ENCODE measurements around the gene PPP1R3D.

PPP1R3D gene

GRCh38 chr20:59987135-59987534 lies 47.0 kb upstream of the PPP1R3D start:
- TF ChIP-seq ZNF2 (tag by site-specific recombination; IDR thresholded peaks at IDR 0.05) (no peak), ZNF202 (tag by site-specific recombination; IDR thresholded peaks at IDR 0.05; ENCODE audit: borderline replicate concordance) (no peak), ZNF184 (tag by site-specific recombination; IDR thresholded peaks at IDR 0.05) (no peak), ZNF596 (tag by site-specific recombination; IDR thresholded peaks at IDR 0.05) (no peak), KLF8 (tag by site-specific recombination; IDR thresholded peaks at IDR 0.05) (no peak), ZXDB (tag by site-specific recombination; IDR thresholded peaks at IDR 0.05) (no peak), ZBTB21 (tag by site-specific recombination; IDR thresholded peaks at IDR 0.05) (no peak), ZNF776 (tag by site-specific recombination; IDR thresholded peaks at IDR 0.05; ENCODE audit: borderline replicate concordance) (no peak), MZF1 (tag by site-specific recombination; IDR thresholded peaks at IDR 0.05; ENCODE audit: borderline replicate concordance) (no peak)
- TF ChIP-seq, protein P1, sequence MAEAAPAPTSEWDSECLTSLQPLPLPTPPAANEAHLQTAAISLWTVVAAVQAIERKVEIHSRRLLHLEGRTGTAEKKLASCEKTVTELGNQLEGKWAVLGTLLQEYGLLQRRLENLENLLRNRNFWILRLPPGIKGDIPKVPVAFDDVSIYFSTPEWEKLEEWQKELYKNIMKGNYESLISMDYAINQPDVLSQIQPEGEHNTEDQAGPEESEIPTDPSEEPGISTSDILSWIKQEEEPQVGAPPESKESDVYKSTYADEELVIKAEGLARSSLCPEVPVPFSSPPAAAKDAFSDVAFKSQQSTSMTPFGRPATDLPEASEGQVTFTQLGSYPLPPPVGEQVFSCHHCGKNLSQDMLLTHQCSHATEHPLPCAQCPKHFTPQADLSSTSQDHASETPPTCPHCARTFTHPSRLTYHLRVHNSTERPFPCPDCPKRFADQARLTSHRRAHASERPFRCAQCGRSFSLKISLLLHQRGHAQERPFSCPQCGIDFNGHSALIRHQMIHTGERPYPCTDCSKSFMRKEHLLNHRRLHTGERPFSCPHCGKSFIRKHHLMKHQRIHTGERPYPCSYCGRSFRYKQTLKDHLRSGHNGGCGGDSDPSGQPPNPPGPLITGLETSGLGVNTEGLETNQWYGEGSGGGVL (tag by site-specific recombination; IDR thresholded peaks at IDR 0.05): no peak

GRCh38 chr20:59985864-59986263 lies 45.8 kb upstream of the PPP1R3D start:
- no peaks in the 10 kb centered on the region for H3K4me1 ChIP-seq (ENCODE audit: control insufficient read depth, insufficient read depth, low read length)
- H3K27ac ChIP-seq (ENCODE audit: extremely low read depth, low read depth, low read length): no peak overlapping the region
- no peaks in the 10 kb centered on the region for H3K9me3 ChIP-seq (ENCODE audit: control insufficient read depth, insufficient read depth, low read depth, low read length)
- TF ChIP-seq ZNF654 (tag by site-specific recombination; IDR thresholded peaks at IDR 0.05; ENCODE audit: low read depth) (peak; percentile 23; the same call in 1 of the 2 replicates), ZNF768 (tag by site-specific recombination; IDR thresholded peaks at IDR 0.05) (no peak)
- H3K36me3 ChIP-seq (ENCODE audit: control insufficient read depth in 2 of 2, insufficient read depth in 1 of 2, low read length in 2 of 2): no peaks in the 10 kb centered on the region
- CTCF ChIA-PET: interaction anchor here (0.7 kb wide), 1 partner anchor 151 kb away, joined by 3 read pairs; no protein-coding TSS in a partner anchor
- no peak overlapping the region for H3K4me3 ChIP-seq (ENCODE audit: low read depth, low read length)
- POLR2A ChIA-PET: no interaction called here

More at GRCh38 chr20:59987135-59987534, 47.0 kb upstream of the PPP1R3D start:
- H3K36me3 ChIP-seq (ENCODE audit: control insufficient read depth in 2 of 2, insufficient read depth in 1 of 2, low read length in 2 of 2): no peaks in the 10 kb centered on the region
- no peak overlapping the region for H3K27ac ChIP-seq (ENCODE audit: extremely low read depth, low read depth, low read length)
- no peaks in the 10 kb centered on the region for H3K9me3 ChIP-seq (ENCODE audit: control insufficient read depth, insufficient read depth, low read depth, low read length)
- no peaks in the 10 kb centered on the region for H3K4me1 ChIP-seq (ENCODE audit: control insufficient read depth, insufficient read depth, low read length)
- POLR2A ChIA-PET: no interaction called here
- CTCF ChIA-PET: no interaction called here
- H3K4me3 ChIP-seq (ENCODE audit: low read depth, low read length): no peak overlapping the region

DNA sequence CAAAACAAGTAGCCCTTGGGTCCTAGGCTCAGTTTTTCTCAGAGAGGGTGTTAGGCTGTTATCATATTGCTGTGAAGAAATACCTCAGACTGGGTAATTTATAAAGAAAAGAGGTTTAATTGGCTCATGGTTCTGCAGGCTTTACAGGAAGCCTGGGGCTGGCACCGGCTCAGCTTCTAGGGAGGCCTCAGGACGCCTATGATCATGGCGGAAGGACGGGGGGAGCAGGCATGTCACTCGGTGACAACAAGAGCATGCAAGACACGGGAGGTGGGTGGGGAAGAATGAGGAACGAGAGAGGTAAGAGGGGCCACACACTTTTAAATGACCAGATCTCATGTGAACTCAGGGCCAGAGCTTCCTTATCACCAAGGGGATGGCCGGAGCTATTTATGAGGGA lies 45.1 kb upstream of the PPP1R3D start:
- Histone ChIP-seq H3K27ac (ENCODE audit: extremely low read depth, low read depth, low read length) (no peak overlapping the region), H3K36me3 (ENCODE audit: control insufficient read depth in 2 of 2, insufficient read depth in 1 of 2, low read length in 2 of 2) (no peaks in the 10 kb centered on the region), H3K4me3 (ENCODE audit: low read depth, low read length) (no peak overlapping the region), H3K4me1 (ENCODE audit: control insufficient read depth, insufficient read depth, low read length) (no peaks in the 10 kb centered on the region), H3K9me3 (ENCODE audit: control insufficient read depth, insufficient read depth, low read depth, low read length) (no peaks in the 10 kb centered on the region)
- ChIA-PET POLR2A (no interaction called here), CTCF (no interaction called here)
- no peak for TF ChIP-seq ZNF664 (tag by site-specific recombination; IDR thresholded peaks at IDR 0.05)
- no peak for TF ChIP-seq ZNF549 (tag by site-specific recombination; IDR thresholded peaks at IDR 0.05)
- no peak for TF ChIP-seq BCL11A (tag by site-specific recombination; IDR thresholded peaks at IDR 0.05; ENCODE audit: low read depth)
- no peak for TF ChIP-seq ZNF560 (tag by site-specific recombination; IDR thresholded peaks at IDR 0.05; ENCODE audit: borderline replicate concordance)
- TF ChIP-seq ZNF621 (tag by site-specific recombination; IDR thresholded peaks at IDR 0.05): no peak
- no peak for TF ChIP-seq ZNF23 (tag by site-specific recombination; IDR thresholded peaks at IDR 0.05; ENCODE audit: borderline replicate concordance)
- no peak for TF ChIP-seq HOXC10 (CRISPR knock-in tag; IDR thresholded peaks at IDR 0.05)
- TF ChIP-seq ZNF629 (tag by site-specific recombination; IDR thresholded peaks at IDR 0.05): no peak
- TF ChIP-seq, protein P2, sequence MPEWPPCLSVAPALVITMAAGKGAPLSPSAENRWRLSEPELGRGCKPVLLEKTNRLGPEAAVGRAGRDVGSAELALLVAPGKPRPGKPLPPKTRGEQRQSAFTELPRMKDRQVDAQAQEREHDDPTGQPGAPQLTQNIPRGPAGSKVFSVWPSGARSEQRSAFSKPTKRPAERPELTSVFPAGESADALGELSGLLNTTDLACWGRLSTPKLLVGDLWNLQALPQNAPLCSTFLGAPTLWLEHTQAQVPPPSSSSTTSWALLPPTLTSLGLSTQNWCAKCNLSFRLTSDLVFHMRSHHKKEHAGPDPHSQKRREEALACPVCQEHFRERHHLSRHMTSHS (tag by site-specific recombination; IDR thresholded peaks at IDR 0.05): no peak
- TF ChIP-seq ZNF777 (tag by site-specific recombination; IDR thresholded peaks at IDR 0.05; ENCODE audit: borderline replicate concordance): no peak
- no peak for TF ChIP-seq ZNF529 (tag by site-specific recombination; IDR thresholded peaks at IDR 0.05; ENCODE audit: insufficient replicate concordance)
- TF ChIP-seq, protein P3, sequence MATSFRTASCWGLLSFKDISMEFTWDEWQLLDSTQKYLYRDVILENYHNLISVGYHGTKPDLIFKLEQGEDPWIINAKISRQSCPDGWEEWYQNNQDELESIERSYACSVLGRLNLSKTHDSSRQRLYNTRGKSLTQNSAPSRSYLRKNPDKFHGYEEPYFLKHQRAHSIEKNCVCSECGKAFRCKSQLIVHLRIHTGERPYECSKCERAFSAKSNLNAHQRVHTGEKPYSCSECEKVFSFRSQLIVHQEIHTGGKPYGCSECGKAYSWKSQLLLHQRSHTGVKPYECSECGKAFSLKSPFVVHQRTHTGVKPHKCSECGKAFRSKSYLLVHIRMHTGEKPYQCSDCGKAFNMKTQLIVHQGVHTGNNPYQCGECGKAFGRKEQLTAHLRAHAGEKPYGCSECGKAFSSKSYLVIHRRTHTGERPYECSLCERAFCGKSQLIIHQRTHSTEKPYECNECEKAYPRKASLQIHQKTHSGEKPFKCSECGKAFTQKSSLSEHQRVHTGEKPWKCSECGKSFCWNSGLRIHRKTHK (tag by site-specific recombination; IDR thresholded peaks at IDR 0.05): no peak
- TF ChIP-seq ZNF19 (tag by site-specific recombination; IDR thresholded peaks at IDR 0.05; ENCODE audit: low read depth): no peak
- TF ChIP-seq, protein P4, sequence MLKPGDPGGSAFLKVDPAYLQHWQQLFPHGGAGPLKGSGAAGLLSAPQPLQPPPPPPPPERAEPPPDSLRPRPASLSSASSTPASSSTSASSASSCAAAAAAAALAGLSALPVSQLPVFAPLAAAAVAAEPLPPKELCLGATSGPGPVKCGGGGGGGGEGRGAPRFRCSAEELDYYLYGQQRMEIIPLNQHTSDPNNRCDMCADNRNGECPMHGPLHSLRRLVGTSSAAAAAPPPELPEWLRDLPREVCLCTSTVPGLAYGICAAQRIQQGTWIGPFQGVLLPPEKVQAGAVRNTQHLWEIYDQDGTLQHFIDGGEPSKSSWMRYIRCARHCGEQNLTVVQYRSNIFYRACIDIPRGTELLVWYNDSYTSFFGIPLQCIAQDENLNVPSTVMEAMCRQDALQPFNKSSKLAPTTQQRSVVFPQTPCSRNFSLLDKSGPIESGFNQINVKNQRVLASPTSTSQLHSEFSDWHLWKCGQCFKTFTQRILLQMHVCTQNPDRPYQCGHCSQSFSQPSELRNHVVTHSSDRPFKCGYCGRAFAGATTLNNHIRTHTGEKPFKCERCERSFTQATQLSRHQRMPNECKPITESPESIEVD (tag by site-specific recombination; IDR thresholded peaks at IDR 0.05): no peak
- no peak for TF ChIP-seq ZNF600 (tag by site-specific recombination; IDR thresholded peaks at IDR 0.05)
- TF ChIP-seq SETDB1 (IDR thresholded peaks at IDR 0.05; ENCODE audit: insufficient read length, low read length): no peak
- no peak for TF ChIP-seq ZNF211 (tag by site-specific recombination; IDR thresholded peaks at IDR 0.05; ENCODE audit: low read depth)
